GM23248 (cell line): ENCODE results near the gene UST.

ENCODE experiments used
- EZH2 ChIP-seq: fragments of 200-600 bp; sonication (generic); IDR thresholded peaks from 2 replicates; pipeline ENCODE4 v1.6.1; 2018; ENCODE audit warnings: antibody characterized with exemption, mild to moderate bottlenecking; ENCODE audit not compliant: insufficient read depth, poor library complexity, severe bottlenecking
- EZH2phosphoT487 ChIP-seq: fragments of 200-600 bp; sonication (generic); IDR thresholded peaks from 2 replicates; pipeline ENCODE4 v1.6.1; 2018; ENCODE audit warnings: antibody characterized with exemption, moderate library complexity, mild to moderate bottlenecking, low read depth; ENCODE audit not compliant: insufficient read depth

DNA sequence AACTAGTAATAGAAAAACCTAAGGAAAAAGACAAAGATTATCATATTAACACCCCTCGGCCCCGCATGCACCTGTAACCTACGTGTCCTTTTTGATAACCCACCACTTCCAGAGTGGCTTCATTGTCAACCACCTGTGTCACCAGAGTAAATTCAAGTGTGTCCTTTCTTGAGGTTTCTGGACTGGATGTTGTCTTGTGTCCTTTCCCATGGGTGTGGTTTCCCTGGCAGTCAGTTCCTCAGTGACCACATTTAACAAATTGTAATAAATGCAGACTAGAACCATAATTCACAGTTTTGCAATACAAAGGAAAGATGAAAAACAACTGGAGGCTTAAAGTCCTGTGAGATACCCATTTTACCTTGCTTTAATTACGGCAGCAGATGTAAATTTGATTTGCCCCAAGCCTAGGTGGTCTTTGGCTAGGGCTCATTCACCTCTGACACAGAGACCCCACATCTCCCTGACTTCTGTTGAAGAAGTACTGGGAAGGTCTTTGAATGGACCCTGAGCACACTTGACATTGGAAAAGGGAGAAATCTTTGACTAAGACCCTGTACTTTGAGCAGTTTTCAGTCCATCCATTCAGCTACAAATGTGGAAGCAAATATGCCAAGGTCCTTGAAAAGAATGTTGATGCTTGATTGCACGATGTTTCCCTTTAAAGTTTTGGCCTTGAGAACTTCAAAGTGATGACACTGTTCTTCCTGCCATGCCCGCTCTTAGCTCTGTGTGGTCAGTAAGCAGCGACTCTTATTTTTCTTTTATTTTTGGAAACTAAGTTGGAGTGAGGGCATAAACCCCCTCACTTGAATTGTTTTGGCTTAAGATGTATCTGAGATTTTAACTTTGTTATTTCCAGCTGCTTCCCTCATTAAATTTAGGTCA is 232.4 kb downstream of the UST start:
- TF ChIP-seq EZH2 (no peak), EZH2phosphoT487 (no peak)
